Suprapubic skin (tissue), 4 donors: Measurements from ENCODE around the gene DDI2. TPM values are rescaled to one million over a fixed set of nuclear protein-coding genes. Genes with fewer than 3 reads are reported as not detected.

Experiments
- DNase-seq, 2 donors: peaks; one replicate each; pipeline ENCODE4 v3.0.0-alpha.2; 2019; ENCODE audit warnings: low spot score in 2 of 2
- H3K27ac ChIP-seq: fragments of 200-600 bp; sonication (generic); one replicate; pipeline ENCODE4 v1.5.1; 2019
- H3K27me3 ChIP-seq: fragments of 200-600 bp; sonication (generic); one replicate; pipeline ENCODE4 v1.5.1; 2019
- H3K36me3 ChIP-seq: fragments of 200-600 bp; sonication (generic); one replicate; pipeline ENCODE4 v1.5.1; 2019
- H3K4me1 ChIP-seq: fragments of 200-600 bp; sonication (generic); one replicate; pipeline ENCODE4 v1.5.1; 2019
- H3K4me3 ChIP-seq: fragments of 200-600 bp; sonication (generic); one replicate; pipeline ENCODE4 v1.5.1; 2019; ENCODE audit warnings: mild to moderate bottlenecking
- H3K9me3 ChIP-seq: fragments of 200-600 bp; sonication (generic); one replicate; pipeline ENCODE4 v1.5.1; 2019
- EP300 ChIP-seq: sonication (generic); formaldehyde crosslinking; IDR thresholded peaks from one replicate; pipeline ENCODE4 v1.6.1; 2017; ENCODE audit warnings: antibody characterized with exemption
- POLR2A ChIP-seq, 2 donors: fragments of 450-650 bp; IDR thresholded peaks; one replicate each; pipeline ENCODE4 v1.6.1; 2017; ENCODE audit warnings: antibody characterized with exemption in 2 of 2, mild to moderate bottlenecking in 2 of 2, moderate library complexity in 2 of 2
- POLR2AphosphoS5 ChIP-seq, 3 donors: sonication (generic); formaldehyde crosslinking; IDR thresholded peaks; one replicate each; pipeline ENCODE4 v1.6.1; 2017; ENCODE audit warnings: antibody characterized with exemption in 3 of 3
- WGBS: methylation state at CpG from one replicate; pipeline ENCODE4 v1.1.5; 2018; 5-methylcytosine and 5-hydroxymethylcytosine counted together
- total RNA-seq, 4 donors: library from RNA; depleted of rRNA; stranded (reverse); fragments of >200 nt; gene quantifications; one replicate each; pipeline ENCODE4 v1.1.0, GENCODE V29; 2016
- TF ChIP-seq, protein P1 (sequence below), 2 donors: fragments of 200-600 bp in 1 of 2; fragments of 450-650 bp in 1 of 2; sonication (generic) in 1 of 2; IDR thresholded peaks; one replicate each; pipeline ENCODE4 v1.5.1; 2016 to 2019; ENCODE audit warnings: antibody characterized with exemption in 2 of 2, mild to moderate bottlenecking in 1 of 2, moderate library complexity in 1 of 2

The DDI2 gene
- total RNA-seq, 4 donors from 2014 or later, result 33.2 to 90.0 (median 39.9) TPM

DNA sequence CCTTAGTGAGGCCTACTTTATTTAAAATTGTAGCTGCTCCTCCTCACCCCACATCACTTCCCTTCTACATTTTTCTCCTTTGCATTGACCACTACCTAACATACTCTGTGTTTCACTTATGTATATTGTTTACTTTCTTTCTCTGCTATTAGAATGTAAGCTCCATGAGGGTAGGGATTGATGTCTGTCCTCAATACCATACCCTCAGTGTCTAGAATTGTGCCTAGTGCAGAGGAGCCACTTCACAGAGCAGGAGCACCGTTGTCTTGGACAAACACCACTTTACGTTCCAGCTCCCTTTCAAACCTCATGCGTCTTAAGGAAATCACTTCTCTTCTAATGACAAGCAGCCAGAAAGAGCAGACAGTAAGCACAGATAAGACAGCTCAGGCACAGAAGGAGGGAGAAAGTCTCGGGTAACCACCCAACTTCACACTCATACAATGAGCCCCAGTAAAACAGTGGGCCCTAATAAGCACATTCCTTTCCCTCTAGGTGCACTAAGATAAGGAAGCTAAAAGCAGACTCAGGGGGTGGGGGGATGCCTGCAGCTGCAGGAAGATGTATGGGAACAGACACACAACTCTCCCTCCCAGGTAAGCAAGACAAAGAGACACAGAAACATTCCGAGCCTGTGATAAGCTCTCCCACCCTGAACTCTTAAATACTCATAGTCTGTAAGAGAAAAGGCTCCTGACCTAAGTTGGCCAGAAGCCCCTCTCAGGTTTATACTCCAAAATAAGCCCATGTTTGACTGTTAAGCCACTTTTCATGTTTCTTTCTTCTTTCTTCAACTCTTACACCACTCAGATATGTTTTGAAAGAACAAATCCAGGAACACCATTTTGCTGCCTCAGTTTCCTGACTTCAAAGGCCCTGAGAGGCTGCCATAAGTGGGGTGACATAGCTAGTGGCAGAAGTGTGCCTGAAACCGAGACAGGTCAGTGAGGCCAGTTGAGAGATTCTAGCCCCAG lies 59.7 kb downstream of the DDI2 start:
- DNase-seq, result no peak
- no peak overlapping the region for H3K4me3 ChIP-seq
- H3K4me1 ChIP-seq, result peaks cover 25% of the 10 kb centered on the region
- 94% methylated on average over 6 of the region's 6 CpGs for WGBS
- H3K27me3 ChIP-seq, result no peaks in the 10 kb centered on the region
- H3K27ac ChIP-seq, result no peak overlapping the region
- TF ChIP-seq POLR2AphosphoS5 (IDR thresholded peaks at IDR 0.05) (no peak), POLR2A (IDR thresholded peaks at IDR 0.05) (no peak), EP300 (no peak)
- TF ChIP-seq, protein P1, sequence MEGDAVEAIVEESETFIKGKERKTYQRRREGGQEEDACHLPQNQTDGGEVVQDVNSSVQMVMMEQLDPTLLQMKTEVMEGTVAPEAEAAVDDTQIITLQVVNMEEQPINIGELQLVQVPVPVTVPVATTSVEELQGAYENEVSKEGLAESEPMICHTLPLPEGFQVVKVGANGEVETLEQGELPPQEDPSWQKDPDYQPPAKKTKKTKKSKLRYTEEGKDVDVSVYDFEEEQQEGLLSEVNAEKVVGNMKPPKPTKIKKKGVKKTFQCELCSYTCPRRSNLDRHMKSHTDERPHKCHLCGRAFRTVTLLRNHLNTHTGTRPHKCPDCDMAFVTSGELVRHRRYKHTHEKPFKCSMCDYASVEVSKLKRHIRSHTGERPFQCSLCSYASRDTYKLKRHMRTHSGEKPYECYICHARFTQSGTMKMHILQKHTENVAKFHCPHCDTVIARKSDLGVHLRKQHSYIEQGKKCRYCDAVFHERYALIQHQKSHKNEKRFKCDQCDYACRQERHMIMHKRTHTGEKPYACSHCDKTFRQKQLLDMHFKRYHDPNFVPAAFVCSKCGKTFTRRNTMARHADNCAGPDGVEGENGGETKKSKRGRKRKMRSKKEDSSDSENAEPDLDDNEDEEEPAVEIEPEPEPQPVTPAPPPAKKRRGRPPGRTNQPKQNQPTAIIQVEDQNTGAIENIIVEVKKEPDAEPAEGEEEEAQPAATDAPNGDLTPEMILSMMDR (IDR thresholded peaks at IDR 0.05), result no peak
- H3K9me3 ChIP-seq, result no peaks in the 10 kb centered on the region
- H3K36me3 ChIP-seq, result no peaks in the 10 kb centered on the region

DNA sequence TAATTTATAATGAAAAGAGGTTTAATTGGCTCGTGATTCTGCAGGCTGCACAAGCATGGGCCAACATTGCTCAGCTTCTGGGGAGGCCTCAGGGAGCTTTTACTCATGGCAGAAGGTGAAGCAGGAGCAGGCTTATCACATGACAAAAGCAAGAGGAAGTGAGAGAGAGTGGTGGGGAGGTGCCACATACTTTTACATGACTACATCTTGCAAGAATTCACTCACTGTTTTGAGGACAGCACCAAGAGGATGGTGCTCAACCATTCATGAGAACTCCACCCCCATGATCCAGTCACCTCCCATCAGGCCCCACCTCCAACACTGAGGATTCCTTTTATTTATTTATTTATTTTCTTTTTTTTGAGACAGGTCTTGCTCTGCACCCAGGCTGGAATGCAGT lies 61.3 kb downstream of the DDI2 start:
- no peak for DNase-seq
- TF ChIP-seq, protein P1 (IDR thresholded peaks at IDR 0.05), result no peak
- no peak for TF ChIP-seq EP300
- TF ChIP-seq POLR2A (IDR thresholded peaks at IDR 0.05), result no peak
- TF ChIP-seq POLR2AphosphoS5 (IDR thresholded peaks at IDR 0.05), result no peak
- Histone ChIP-seq H3K9me3 (no peaks in the 10 kb centered on the region), H3K4me3 (no peak overlapping the region), H3K27me3 (no peaks in the 10 kb centered on the region), H3K27ac (no peak overlapping the region), H3K36me3 (no peaks in the 10 kb centered on the region), H3K4me1 (peaks cover 37% of the 10 kb centered on the region)
- 56% methylated on average over 1 of the region's 1 CpG for WGBS

DNA sequence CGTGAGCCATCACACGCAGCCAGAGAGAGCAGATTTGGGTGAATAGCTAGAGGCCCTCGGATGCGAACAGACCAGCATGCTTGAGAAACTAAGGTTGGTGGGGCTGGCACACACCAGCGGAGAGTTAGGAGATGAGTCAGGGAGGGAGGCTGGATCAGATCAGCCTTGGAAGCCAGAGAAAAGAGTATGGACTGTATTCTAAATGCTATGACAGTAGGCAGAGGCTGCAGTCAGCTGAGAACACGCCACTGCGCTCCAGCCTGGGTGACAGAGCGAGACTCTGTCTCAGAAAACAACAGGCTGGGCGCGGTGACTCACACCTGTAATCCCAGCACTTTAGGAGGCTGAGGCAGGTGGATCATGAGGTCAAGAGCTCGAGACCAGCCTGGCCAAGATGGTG lies 62.9 kb downstream of the DDI2 start:
- H3K27ac ChIP-seq, result peak overlapping the region; percentile 97
- WGBS, result 70% methylated on average over 11 of the region's 11 CpGs

DNA sequence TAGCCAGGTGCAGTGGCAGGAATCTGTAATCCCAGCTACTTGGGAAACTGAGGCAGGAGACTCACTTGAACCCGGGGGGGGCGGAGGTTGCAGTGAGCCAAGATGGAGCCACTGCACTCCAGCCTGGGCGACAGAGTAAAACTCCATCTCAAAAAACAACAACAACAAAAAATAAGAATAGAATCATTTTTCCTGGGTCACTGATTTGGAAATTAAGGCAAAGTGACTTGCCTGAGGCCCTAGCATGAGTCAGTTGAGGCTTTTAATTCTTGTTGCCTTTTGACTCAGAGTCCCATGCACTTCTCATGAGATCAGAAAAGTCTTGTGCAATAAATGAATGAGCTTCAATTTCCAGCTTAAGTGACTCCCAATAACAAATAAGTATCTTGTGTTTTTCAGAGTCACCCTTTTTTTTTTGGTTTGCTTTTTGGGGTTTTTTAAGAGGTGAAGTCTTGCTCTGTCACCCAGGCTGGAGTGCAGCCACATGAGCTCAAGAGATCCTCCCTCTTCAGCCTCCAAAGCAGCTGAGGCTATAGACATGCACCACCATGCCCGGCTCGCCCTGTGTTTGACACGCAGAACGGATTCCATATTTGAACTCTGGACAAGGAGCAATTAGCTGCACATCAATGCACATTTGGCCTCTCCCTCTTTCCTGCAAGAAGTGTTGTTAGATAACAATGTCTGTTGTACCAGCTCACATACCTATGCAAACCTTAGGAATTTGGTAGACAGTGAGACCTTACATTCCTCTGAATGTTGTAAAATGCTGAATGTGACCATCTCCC lies 63.5 kb downstream of the DDI2 start:
- TF ChIP-seq, protein P1 (IDR thresholded peaks at IDR 0.05), result no peak
- TF ChIP-seq POLR2A (IDR thresholded peaks at IDR 0.05) (no peak), POLR2AphosphoS5 (IDR thresholded peaks at IDR 0.05) (peak in 1 of 3 donors; percentile 48), EP300 (no peak)
- 51% methylated on average over 7 of the region's 7 CpGs for WGBS

More for the DNA sequence above, 62.9 kb downstream of the DDI2 start:
- Histone ChIP-seq H3K4me1 (peaks cover 38% of the 10 kb centered on the region), H3K27me3 (no peaks in the 10 kb centered on the region), H3K9me3 (no peaks in the 10 kb centered on the region), H3K4me3 (no peak overlapping the region), H3K36me3 (no peaks in the 10 kb centered on the region)
- no peak for DNase-seq
- no peak for TF ChIP-seq POLR2AphosphoS5 (IDR thresholded peaks at IDR 0.05)
- TF ChIP-seq, protein P1 (IDR thresholded peaks at IDR 0.05), result no peak
- TF ChIP-seq POLR2A (IDR thresholded peaks at IDR 0.05), result no peak
- TF ChIP-seq EP300, result no peak

More for the DNA sequence above, 63.5 kb downstream of the DDI2 start:
- Histone ChIP-seq H3K4me1 (peaks cover 43% of the 10 kb centered on the region), H3K36me3 (no peaks in the 10 kb centered on the region), H3K27me3 (no peaks in the 10 kb centered on the region), H3K27ac (peak overlapping the region; percentile 97), H3K4me3 (no peak overlapping the region), H3K9me3 (no peaks in the 10 kb centered on the region)
- no peak for DNase-seq
